Measurements from ENCODE around the gene SGK2.
A peak's percentile ranks its signal among the peaks of the same experiment; 100 is the strongest.

The SGK2 gene

GRCh38 chr20:43558412-43559146 is at the start of gene SGK2:
TSS of gene SGK2 (plus strand) at chr20:43559027. CDS start at chr20:43566496, 7,469 bp downstream.
- no peak for DNase-seq

DNA sequence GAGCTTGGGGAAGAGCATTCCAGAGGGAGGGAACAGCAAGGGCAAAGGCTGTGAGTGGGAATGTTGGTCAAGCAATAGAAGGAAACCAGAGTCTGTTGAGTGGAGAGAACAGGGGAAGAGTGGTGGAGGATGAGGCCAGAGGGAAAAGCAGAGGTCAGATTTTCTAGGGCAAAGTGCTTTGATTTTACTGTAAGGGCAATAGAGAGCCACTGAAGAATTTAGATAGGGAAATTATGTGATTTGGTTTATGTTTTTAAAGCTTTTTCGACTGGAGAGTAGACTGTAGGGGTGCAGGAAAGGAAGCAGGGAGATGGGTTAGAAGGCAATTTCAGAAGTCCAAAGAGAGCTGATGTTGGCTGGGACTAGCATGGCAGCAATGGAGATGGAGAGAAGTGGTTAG is 46.9 kb upstream of the SGK2 start:
- no peak for DNase-seq

DNA sequence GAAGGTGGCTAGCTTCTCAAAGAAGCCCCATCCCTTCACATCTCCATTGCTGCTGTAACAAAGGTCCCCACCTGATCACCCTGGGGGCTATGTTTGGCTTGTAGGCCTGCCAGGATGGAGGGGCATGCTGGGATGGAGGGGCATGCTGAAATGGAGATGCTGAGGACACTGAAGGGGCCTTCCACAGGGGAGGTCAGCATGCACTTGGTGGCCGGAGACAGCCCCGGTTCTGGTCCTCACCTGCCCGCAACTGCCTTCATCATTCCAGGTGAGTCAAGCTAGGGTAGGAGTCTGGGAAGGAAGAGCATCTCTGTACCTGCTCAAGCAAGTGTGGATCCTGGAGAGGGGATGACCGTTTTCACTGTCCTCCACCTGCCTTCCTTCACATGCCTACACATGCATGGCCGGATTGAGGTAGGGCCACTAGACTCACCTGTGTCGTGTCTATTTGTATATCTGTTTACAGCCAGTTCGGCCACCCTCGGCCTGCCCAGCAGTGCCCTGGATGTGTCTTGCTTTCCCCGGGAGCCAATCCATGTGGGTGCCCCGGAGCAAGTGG is 45.4 kb upstream of the SGK2 start:
- no peak for DNase-seq

DNA sequence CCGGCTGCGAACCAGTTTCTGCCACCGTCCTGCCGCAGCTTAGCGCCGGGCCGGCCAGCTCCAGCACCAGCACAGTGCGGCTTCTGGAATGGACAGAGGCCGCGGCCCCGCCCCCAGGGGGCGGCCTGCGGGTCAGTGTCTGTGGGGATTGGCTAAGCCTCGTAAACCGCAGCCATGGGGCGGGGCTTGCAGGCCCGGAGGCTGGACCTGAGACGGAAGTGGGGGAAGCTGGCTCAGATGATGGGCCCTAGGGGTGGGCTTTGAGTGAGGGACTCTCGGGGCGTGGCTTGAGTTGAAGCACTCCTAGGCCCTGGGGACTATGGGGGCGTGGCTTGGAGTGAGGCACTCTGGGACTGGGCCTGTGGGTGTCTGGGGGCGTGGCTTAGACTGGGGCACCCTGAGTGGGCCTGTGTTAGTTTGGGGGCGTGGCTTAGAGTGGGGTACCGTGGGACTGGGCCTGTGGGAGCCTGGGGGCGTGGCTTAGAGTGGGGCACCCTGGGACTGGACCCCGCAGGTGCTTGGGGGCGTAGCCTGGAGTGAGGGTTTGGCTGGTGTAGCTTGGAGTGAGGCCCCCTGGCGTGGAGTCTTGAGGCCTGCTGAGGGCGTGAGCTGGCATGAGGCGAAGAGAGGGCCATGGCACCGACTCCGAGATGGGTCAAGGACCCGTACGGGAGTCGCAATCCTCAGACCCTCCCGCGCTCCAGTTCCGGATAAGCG is 44.7 kb upstream of the SGK2 start:
- peak in 2 of 3 experiments; percentile 98 to 100 for DNase-seq

- no peak for DNase-seq
Measured at GRCh38 chr20:43514648-43514999, 44.2 kb upstream of the SGK2 start.

GRCh38 chr20:43515628-43516027 is 43.2 kb upstream of the SGK2 start:
- no peak for DNase-seq

DNA sequence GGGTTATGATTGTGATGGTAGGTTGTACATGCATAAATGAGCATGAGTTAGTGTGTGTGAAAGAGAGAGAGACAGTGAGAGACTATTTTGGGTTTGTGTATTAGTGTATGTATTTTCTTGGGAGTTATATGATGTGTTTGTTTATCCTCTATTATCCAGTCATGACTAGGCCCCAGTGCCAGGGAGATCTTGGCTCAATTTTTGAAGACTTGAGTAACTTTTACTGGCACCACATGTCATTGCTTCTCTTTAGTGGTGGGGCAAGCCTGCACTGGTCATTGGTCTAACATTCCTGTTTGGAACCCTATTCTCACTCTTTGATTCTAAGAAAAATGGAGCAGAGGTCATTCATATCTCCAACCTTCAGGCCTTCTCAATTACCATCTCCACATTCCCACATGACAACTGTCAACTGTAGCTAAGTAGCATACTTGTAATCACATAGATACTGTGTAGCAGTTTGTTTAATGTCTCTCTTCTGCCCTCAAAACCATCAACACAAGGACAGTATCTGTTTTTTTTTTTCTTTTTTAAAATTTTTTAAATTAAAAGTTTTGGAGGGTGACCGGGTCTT is 42.5 kb upstream of the SGK2 start:
- no peak for DNase-seq

DNA sequence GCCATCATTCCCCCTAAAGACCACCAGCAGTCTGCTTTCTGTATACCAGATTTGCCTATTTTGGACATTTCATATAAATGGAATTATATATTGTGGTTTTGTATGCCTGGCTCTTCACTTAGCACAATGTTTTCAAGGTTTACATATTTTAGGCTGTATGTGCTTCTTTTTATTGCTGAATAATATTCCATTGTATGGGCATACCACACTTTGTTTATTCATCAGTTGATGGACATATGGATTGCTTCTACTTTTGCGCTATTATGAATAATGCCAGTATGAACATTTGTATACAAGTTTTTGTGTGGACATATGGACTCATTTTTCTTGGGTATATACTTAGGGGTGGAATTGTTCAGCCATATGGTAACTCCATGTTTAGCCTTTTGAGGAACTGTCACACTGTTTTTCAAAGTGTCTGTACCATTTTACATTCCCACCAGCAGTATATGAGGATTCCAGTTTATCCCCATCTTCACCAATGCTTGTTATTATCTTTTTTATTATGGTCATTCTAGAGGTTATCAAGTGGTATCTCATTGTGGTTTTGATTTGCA is 38.7 kb upstream of the SGK2 start:
- no peak for DNase-seq

DNA sequence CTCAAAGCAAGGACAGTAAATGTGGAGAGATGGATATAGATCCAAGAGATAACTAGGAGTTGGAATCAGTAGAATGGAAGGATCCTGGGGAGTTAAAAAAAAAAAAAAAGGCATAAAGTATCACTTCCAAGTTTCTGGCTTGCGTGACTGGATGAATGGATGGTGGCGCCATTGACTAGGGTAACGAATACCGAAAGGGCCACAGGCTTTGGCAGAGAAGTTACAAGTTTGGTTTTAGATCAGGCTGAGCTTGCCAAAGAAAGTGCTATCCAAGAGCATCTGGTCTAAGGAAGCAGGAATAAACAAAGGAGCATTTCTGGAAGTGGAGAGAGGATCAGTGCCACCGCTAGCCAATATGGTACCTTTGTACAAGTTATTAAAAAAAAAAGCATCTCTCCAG is 33.8 kb upstream of the SGK2 start:
- DNase-seq: no peak

DNA sequence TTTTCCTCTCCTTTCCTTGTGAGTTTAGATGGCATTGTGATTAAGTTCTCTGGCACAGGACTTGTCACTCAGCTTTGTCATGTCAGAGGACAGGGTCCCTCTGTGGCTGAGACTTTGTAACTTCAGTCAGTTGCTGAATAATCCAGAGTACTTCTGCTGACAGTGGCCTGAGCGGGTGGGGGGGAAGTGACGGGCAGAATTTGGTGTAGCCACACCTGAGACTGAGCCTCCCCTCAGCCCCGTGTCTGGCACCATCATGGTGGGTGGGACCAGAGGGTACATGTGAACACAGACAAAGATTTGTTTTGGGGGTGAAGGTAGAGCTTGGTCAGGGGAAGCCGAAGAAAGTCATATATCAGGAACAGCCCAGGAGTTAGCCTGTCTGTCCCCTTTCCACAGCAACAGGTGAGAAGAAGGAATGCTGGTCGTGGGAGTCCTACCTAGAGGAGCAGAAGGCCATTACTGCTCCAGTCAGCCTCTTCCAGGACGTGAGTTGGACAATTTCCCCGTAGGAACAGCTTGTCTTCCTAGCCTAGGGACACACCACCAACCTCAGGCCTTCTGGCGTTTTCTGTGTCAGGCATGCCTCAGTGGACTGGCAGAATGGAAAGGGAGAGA is 30.5 kb upstream of the SGK2 start:
- no peak for DNase-seq

DNA sequence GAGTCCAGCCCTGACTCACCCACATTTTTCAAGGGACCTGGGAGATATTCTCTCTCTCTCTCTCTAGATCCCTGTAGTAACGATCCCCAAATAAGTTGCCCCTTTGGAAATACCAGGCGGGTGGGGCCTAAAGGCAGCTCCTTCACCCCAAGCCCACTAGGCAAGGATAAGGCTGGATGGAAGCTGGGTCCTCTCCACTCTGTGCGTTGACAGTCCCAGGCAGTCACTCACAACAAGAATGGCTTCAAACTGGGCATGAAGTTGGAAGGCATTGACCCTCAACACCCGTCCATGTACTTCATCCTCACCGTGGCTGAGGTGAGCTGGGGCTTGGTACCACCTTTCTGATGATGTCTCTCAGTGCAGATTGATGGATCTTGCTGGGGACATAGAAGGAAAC is 29.8 kb upstream of the SGK2 start:
- no peak for DNase-seq

DNA sequence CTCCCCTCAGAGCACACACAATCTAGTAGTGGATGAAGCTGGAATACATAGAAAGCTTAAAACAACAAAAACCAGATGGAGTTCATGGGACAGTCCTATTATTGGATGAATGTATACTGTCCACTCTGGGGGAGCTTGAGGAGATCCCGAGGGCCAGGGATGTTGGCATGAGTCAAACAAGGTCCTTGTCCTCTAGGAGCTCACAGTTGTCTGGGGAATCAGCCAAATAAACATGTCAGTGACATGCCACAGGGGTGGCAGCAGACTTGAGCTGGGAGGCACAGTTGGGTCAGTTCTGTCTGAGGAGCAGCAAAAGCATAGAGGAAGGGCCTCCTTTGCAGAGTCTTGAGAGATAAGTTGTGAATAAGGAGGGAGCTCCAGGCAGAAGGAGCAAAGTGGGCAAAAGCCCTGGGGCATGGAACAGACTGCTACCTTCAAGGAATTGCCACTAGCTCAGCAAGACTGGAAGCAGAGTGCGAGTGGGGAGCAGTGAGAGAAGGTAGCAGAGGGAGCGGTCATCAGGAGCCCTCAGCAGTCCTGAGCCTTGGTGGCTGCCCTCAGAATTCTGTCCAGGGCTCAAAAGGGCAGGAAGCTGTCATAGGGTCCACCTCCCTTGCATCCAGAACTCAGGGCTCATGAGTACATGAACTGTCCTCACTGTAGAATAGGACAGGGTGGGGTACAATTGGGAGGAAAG is 29.2 kb upstream of the SGK2 start:
- DNase-seq: no peak

DNA sequence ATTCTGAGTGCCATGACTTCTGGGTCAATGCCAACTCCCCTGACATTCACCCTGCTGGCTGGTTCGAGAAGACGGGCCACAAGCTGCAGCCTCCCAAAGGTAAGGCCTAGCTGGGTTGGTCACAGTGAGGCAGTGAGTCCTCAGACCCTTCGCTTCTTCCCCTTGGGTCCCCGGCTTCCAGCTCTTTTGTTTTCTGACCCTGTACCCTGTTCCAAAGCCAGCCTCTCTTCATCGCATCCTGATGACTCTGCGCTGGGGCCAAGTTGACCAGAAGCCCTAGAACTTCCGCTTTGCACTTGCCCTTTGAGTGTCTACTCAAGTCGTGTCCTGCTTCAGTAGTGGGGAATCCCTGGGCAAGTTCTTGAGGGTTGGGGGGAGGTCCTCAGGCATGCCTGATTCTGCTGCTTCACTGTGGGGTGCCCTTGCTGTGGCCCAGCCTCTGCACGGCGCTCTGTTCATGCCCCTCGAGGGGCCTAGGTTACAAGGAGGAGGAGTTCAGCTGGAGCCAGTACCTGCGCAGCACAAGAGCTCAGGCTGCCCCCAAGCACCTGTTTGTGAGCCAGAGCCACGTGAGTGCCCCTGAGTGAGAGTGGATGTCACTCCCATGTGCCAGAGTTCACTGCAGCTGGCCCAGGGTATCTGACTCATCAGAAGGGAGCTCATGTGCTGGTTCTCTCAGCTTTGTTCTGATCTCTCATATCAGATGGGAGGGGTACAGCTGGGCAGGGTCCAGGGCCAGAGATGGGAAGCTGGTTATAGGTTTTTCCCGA is 28.3 kb upstream of the SGK2 start:
- DNase-seq: no peak

- DNase-seq: no peak
Measured at GRCh38 chr20:43531091-43531443, 27.8 kb upstream of the SGK2 start.

- no peak for DNase-seq
Measured at GRCh38 chr20:43532416-43533055, 26.3 kb upstream of the SGK2 start.

DNA sequence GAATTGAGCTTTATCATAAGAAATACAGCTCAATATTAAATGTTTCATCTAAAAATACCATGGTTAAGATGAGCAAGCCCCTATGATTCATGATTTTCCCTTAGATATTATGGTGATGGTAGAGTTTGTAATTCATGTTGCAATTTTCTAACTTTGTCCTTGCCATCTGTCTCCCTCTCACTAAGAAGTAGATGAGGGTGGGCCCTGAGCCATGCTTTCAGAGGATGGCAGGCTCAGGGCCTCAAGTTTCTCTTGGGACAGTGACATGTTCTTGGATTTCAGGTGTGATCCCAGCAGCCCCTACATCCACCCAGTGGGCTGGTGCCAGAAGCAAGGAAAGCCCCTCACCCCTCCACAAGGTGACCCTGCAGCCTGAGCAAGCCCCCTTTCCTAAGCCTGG is 25.8 kb upstream of the SGK2 start:
- DNase-seq: no peak

DNA sequence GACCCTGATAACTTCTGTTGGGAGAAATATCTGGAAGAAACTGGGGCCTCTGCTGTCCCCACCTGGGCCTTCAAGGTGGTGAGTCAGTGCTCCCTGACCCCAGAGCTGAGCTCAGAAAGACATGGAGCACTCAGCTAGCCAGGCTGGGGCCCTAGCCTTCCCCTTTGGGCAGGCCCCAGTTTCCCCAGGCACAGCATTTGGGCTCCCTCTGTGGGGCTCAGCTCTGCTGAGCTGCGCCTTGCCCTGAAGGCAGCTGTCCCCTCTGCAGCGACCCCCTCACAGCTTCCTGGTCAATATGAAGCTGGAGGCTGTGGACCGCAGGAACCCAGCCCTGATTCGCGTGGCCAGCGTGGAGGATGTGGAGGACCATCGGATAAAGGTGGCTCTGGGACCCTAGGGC is 24.8 kb upstream of the SGK2 start:
- no peak for DNase-seq

DNA sequence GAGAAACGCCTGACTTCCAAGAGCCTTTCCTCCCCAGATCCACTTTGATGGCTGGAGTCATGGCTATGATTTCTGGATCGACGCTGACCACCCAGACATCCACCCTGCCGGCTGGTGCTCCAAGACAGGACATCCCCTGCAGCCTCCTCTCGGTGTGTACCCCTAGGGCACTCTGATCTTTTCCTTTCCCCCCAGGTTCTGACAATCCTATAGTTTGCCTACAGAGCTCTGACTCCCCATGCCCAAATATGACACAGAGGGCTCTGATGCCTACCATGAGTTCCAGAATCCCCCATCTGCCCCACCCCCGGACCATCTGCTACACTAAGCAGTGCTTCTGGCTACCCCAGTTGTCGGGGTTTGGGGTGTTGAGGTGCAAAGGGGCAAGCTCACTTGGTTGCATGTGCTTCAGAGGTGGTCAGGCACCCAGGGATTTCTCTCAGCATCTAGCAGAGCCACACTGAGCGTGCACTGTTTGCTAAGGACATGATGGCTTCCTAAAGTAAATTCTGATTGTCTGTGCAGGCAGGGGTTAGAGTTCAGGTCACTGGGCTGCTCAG is 24.0 kb upstream of the SGK2 start:
- no peak for DNase-seq

- no peak for DNase-seq
Measured at GRCh38 chr20:43535370-43536004, 23.3 kb upstream of the SGK2 start.

- no peak for DNase-seq
Measured at GRCh38 chr20:43536041-43536816, 22.6 kb upstream of the SGK2 start.

All from NCI-H1417 (cell line).